Inflammatory macrophage (primary cell): ENCODE measurements around the gene DLL1.

Experiments
- DNase-seq, 2 donors: peaks; one replicate each; pipeline ENCODE4 v3.0.0-alpha.2; 2020 to 2022

The DLL1 gene

DNA sequence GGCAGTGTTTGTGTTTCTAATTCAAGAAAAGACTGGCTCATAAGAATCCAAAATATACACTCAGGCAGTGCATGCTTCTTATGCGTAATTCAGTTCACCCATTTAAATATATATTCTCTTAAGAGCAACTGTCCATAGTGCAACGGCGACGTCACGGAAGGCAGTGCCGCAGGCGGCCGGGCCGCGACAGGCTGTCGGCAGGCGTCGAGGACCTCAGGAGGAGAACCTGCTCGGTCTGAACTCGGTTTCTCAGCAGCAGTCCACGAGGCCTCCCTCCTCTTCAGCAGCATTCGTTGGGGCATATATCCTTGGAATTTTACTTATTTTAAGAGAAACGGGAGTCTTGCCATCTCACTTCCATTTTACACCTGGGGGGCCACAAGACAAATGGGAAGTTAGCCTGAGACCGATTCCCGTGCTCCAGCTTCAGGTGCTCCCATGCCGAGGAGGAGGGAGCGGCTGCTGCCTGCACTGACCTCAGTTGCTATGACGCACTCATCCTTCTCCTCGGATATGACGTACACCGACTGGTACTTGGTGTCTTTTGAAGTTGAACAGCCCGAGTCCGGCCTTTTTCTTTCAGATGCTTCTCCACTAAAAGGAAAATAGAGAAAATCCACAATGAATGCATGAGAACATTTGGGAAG is 8.2 kb downstream of the DLL1 start:
- no peak for DNase-seq

DNA sequence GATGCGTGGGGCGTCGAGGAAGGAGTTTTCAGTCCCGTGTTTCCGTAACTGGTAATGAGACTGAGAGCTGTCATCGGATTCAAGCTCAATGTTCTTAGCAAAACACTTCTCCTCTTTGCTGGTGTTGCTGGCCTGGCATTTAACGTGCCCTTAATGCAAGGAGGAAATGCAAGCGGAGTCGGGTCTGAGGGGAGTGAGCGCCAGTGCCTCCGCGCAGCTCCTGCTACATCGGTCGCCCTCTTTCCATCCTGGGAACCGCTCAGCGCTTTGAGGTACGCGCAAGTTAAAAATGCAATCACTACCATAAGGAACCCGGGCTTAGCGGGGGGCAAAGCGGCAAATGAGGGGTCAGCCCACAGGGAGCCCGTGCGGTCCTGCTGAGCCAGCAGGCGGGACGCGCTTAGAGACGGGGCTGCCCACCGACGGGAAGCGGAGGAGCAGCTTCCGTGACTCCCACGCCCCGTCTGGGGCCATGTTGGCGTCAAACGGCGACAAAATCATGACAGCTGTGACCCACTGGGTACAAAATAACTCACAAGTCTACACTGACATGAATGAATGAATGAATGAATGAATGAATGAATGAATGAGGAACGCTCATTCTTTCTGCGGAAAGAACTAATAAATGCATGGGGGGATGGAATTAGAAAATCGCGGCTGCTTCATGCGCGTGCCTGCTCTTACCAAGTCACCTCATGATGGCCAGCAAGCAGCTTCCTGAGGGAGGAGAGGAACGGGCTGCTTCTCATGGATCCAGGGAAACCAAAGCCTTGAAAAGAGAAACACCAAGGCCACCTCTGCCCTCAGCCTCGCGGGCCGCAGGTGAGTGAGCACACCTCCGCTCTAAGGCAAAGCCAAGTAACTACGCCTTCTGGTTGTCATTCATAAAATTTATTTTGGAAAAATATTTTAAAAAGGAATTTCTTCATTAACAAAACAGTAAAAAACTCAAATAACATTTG is 9.3 kb downstream of the DLL1 start:
- no peak for DNase-seq

DNA sequence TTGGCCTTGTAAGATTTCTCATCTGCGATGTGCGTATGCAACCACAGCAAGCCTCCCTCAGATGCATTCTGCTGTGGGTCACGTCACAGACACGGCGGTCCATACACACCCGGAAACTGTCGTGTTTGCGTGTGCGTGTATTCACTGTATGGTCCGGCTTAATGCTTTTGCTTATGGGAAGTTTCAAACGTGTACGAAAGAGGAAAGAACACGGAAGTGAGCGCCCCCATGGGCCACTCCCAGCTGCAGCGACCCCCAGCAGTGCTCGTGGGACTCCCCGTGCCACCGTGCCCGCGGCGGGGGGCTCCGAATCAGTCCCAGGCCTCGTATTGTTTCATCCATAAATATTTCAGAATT is 10.2 kb downstream of the DLL1 start:
- no peak for DNase-seq

DNA sequence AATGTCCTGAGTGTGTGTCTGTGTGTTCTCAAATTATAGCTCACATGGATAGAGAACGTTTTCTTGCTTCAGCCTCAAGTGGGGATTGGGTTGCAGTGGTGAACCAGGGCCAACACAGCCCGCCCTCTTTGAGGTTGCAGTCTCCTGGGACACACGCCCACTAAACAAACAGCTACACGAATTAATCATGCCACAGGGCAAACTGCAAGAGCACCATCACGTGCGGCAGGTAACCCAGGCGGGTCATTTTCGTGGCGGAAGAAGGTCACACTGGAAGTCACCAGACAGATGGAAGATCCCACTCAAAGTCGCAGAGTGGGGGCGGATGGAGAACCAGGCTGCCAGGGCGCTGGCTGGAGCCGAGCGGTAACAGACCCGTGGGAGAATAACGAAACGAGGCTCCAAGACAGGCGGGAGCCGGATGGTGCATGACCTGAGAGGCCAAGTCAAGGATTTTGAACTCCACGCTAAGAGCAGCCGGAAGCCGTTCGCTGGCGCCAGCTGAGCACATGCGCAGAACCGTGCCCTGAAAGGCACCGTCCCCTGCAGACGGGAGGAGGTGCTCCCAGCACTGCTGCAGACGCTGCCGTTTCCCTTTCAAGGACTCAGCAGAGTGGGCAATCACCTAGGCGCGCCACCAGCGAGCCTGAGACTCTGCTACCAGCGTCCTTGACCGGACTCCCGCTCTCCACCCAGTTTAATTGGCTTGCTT is 10.7 kb downstream of the DLL1 start:
- DNase-seq = peak in 1 of 2 donors; percentile 35

DNA sequence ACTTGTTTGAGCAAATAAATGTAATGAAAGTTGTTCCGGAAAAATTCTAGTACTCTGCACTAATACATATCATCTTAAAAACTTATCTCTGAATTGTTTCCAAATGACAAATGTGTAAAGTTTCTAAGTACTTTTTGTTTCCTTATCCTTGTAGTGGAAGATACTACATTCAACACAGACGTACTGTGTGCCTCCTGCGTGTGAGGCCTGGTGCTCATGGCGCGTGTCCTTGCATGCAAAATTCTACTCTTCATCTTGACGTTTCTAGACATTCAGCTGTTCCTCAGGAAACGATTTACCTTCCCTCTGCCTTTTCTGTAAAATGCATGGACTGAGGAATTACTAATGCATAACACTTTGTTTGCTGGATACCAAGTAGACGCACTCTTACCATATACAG is 11.5 kb downstream of the DLL1 start:
- DNase-seq = no peak

DNA sequence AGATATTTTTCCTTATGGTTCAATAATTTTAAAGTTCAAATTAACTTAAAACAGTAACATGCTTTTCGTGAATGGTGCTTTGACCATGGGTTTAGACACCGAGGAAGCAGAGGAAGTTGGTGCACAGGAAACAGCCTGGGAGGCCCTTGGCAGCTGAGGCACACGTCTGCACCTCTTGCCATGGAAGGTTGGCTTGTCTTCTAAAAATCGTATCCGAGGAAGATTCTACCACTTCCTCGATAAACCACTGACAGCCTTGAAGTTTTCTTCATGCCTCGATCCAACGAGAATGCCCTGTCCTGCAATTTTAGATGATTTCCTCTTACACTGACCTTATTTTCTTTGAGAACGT is 12.2 kb downstream of the DLL1 start:
- DNase-seq = no peak

DNA sequence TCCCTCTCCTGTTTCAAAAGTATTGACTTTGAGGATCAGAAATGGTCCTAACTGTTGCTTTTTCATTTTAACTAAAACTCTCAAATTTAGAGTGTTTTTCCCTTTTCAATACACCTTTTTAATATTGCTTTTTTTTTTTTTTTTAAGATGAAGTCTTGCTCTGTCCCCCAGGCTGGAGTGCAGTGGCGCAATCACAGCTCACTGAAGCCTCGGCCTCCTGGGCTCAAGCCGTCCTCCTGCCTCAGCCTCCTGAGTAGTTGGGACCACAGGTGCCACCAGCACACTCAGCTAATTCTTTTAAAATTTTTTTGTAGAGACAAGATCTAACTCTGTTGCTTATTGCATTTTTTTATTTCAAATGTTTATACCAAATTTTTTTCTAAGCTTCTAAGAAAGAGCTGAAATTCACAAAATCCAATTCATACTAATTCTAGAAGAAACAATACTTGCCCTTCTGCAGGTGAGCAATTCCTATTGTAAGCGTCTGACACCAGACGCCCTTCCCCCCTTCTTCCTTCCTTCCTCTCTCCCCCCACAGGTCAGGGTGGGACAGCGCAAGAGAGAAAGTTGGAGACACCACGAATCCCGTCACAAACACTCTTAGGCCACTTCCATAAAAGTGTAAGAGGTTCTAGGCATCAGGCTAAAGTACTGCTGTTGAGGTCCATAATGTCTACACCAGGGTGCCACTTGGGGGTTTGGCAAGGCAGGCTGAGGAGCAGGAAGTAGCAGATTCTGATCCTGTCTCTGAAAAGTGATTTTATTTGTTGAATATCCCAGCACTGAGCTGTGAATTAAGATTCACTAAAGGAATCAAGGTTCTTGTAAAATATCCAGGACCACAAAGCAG is 12.8 kb downstream of the DLL1 start:
- no peak for DNase-seq

DNA sequence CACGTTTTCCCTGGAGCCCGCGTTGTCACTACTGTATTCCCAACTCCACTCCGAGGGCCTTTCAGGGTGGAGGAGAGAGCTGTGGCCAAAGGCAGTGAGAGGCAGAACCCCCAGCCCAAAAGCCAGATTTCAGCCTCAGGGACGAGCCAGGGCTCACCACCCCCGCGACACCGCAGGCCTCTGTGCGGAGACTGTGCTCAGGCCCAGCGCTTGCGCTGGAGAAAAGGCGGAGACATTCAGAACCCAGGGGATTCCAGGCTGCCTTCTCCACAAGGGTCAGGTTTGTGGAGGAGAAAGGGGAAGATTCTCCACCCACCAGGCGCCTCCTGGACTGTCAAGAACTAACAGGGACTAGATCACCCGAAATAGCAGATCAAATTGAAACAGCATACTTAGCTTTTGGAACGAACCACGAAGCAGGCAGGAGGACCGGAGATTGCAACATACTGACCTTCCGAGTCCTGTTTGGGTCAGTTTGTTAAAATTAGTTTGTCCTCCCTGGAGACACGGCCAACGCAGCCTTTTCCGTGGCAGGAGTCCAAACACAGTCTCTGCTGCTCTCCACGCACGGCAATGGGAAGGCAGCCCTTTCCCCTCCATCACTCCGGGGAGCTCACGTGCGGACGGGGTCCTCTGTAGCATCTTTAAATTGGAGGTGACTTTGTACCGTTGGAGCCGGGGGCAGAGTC is 14.4 kb downstream of the DLL1 start:
- no peak for DNase-seq

DNA sequence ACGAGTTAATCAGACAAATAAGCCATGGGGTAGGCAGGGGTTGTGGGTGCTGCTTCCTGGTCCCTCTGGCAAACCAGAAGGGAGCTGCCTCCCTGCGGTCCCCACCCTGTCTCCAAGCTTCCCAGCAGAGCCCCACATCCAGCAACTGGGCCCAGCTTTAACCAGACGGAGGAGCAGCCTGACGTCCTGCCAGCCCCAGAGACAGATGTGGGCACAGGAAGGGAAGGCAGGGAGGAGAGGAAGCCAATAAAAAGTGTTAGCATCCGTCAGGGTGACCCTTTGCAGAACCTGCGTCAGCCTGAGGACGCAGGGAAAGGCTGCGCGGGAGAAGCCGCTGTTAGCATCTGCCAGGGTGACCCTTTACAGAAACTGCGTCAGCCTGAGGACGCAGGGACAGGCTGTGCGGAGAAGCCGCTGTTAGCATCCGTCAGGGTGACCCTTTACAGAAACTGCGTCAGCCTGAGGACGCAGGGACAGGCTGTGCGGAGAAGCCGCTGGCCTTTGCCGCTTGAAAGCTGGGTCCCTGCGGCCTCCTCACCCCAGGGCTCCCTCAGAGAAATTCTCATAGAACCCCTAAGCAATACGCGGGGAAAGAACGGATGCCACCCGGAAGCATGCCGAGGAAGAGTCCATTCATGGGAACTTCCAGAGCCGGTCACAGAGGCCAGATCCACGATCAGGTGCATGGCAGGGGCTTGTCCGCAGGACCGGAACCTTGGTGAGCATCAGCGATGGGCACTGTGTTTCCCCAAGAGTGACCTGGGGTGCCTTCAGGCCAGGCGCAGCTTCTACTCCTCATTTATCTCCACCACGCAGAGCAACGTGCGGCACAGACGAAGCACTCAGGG is 15.9 kb downstream of the DLL1 start:
- DNase-seq = no peak

DNA sequence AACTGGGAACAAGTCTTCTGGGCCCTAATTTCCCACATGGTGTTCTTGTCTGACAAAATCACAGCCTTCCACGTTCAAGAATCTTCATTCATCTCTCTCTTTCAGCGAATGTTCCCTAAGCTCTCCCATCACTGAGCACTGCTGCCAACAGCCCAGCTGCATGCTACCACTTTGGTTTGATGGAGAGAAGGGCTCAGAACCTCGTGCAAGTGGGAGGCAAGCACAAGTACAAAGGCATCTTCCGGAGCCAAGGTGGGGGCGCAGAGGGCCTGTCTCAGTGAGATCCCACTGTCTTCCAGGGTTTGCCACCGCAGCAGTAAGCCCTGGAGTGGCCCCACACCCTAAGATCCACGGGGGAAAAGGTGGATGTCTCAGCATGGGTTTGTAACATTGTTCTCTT is 17.2 kb downstream of the DLL1 start:
- DNase-seq = no peak

DNA sequence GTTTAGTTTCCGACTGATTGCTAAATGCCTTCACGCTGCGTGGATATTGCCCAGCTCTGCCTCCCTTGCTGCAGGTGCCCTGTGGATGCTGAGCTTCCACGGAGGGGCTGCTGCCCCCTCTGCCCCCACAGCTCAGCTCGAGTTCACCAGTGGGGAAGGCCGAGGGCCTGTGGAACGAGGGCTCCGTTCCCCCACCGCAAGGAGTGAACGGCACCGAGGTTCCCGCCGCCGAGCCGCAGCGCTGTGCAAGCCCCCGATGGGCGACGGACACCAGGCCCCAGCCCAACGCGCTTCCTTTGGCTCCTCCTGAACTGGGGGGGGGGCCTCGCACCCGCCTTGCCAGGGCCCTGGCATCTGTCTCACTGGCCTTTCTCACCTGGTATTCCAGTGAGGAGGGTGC is 17.7 kb downstream of the DLL1 start:
- no peak for DNase-seq

DNA sequence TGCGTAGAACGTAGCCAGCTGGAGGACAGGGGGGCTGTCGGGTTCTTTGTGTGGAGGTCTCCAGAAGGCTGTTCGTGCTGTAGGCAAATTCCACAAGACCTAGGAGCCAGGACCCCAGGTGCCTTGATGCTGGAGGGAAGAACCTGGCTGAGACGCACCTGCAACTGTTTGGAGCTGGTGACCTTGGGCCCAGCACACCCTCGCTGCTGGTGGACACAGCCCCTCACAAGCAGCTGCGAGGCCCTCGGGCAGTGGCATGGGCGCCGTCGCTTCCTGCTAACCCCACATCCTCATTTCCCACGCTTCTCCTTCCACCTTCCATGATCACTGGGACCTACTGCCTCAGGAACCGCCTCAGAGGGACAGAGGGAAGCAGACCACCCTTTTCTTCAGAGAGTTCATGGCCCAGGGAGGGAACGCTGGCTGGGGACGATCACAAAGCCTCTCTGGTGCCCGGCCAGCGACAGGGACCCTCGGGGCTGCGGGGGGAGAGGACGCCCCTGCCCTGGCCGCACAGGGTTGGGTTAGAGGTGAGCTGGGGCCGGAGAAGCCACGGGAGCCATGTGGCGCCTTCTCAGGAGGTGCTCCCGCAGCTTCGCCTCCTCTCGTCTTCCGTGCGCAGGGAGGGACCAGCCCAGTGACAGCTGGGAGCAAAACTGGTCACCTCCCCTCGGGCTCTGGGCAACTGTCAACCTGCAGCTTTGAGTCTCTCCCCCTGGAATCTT is 18.4 kb downstream of the DLL1 start:
- no peak for DNase-seq

DNA sequence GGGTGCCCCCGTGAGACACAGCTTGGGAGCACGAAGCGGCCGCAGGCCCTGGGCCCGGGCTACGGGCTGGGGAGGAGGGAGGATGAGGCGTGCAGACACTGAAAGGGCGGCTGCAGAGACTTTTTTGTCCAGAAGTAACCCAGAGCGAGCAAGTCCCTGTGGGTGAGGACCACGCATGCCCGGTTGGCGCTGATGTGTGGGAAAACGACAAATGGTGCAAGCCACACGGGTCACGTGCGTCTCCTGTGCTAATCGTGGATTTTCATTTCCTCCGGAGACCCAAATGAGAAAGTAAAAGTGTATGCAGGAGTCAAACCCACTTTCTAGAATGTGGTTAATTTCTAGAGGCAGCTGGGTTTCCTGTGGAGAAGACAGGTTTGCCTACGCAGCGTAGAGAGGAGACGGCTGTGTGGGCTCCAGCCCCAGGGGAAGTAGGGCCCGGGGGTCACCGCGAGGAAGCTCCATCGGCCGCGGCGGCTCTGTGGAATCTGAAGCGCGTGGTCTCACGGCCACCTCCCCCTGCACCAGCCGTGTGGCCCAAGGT is 19.0 kb downstream of the DLL1 start:
- peak; percentile 90 for DNase-seq

DNA sequence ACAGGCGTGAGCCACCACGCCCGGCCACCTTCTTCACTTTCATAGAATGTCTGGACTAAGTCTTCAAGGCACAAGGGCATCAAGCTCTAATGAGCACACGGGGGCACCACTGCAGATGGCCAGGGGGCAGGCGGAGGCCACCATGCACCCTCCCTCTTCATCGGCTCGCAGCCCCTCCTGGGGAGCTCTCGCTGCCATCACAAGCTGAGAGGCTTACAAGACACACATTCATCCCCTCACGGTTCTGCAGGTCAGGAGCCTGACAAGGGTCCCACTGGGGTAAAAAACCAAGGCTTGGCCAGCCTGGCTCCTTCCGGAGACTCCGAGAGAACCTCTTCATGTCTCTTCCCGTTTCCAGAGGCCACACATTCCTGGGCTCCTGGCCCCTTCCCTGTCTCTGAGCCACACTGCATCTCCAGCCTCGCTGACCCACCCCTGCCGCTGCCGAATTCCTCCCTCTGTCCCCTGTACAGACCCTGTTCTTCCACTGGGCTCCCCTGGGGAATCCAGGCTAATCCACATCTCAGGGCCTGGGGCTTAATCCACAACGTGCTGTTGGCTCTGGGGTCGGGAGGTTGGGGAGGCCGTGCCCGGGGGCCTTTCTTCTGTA is 19.8 kb downstream of the DLL1 start:
- DNase-seq = no peak

DNA sequence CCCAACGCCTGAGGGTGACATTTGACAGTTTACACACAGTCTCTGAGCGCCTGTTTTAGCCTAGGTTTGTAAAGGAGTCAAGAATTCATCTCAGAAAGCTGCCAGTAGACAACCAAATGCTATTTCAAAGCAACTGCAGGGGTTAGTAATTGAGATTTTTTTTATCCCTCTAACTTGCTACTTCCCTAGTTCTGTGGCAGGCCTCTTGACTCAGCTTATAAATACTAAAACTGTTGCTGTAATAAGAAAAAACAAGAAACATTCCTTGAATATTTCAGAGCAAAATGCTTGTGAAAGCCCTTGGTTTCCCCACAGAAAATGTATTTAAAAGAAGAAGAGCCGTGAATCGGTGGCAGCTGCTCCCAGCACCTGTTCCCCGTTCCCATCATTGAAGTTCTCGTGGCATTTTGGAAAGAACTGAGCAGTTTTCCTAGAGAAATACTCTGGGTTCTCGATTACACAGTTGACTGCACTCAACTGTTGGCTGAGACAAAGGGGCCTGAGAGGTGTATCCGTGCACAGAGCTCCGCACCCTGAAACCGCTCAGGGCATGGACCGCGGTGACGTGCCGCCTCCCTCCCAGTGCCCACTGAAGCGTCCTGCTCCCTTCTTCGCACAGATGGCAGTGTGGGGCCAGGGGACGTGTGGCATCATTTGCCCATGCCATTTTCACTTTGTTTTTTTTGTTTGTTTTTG is 20.9 kb downstream of the DLL1 start:
- no peak for DNase-seq

DNA sequence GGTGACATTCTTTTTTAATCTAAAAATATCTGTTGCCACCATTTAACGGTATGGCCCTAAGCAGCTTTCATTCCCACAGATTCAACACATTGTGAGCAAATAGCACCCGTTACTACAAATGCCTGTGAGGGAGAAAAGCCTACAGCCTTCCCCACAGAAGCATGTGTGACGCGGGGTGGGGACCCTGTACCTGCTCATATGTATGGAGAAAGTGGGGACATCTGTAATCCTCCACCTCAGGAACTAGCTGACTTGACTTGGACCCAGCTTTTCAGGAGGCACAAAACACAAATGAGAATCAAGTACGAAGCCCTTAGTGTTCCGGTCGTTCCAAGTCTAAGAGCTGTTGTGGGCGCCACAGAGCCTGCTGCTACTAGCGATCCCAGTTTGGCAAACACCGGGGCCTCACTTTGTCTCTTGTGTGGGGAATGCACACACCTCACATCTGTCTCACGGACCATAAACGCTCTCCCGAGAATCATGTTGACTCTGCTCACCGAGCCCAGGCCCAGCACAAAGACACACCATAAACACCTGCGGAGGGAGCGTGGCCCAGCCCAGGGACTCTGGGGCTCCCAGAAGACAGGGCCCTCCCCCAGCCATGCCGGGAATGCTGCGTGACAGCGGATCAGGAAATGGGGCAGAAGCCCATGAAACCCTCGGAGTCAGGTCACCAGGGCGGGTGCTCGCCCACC is 21.6 kb downstream of the DLL1 start:
- DNase-seq = no peak

DNA sequence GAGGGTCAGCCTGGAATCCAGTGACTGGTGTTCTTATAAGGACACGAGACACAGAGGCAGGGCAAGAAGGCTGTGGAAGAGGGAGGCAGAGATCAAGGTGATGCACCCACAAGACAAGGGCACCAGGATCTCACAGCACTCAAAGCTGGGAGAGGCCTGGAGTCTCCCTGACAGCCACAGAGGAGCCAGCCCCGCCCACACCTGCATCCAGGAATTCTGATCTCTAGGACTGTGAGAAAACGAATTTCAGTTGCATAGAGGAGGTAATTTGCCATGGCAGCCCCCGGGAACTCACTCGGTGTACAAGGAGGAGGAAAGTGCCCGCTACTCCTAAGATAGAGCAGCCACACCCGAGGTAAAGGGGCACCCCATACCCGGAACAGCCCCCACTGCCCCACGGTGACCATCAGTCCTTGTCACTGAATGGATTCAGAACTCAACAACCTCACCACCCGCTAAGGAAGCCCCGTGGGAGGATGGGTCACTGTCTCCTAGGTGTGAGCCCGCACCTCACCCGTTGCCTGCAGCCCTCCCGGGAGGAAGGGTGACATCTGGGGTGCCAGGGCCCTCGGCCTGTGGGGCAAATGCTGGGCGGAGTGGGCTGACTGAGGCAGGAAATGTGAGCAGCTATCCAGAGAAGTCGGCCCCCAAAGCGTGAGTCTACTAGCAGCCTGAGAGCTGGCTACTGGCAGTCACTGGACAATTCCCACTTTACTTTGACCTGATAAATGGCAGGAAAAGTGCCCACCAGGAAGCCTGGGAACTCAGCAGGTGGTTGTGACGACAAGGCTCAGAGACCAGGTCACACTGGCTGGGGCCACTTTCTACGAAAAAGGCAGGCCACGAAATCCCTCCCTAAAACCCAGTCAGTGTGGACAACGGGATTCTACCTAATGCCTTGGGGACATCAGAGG is 22.4 kb downstream of the DLL1 start:
- no peak for DNase-seq
